OCI-LY7 (cell line): ENCODE measurements around the gene DACT3. TPM values are rescaled to one million over a fixed set of nuclear protein-coding genes. Genes with fewer than 3 reads are reported as not detected.

ENCODE experiments used
- BruUV-seq: library from RNA; stranded (reverse); fragments of 400-500 nt; replicated peaks from 2 replicates; lab custom pipeline; 2021; lab: Mats Ljungman, UMichigan
- CTCF ChIA-PET: fragments of 300-600 bp; sonication (Branson Sonifier 250); formaldehyde crosslinking; loops from one replicate; lab custom pipeline; 2022; ENCODE audit warnings: antibody characterized with exemption; ENCODE audit not compliant: unreplicated experiment; lab: Charles Lee
- POLR2A ChIA-PET: fragments of 300-600 bp; sonication (Branson Sonifier 250); formaldehyde crosslinking; loops from one replicate; lab custom pipeline; 2022; ENCODE audit warnings: antibody characterized with exemption; lab: Charles Lee
- DNase-seq: peaks from one replicate; pipeline ENCODE4 v3.0.0-alpha.2; 2015; ENCODE audit warnings: low spot score
- H2AFZ ChIP-seq: fragments of 200-600 bp; sonication (generic), shearing (Covaris generic); 2 replicates; pipeline ENCODE4 v1.6.1; 2014; ENCODE audit warnings: mild to moderate bottlenecking, antibody characterized with exemption, low read length, moderate library complexity
- H3K27ac ChIP-seq: fragments of 200-600 bp; sonication (generic); 2 replicates; pipeline ENCODE4 v1.5.1; 2014; ENCODE audit warnings: mixed run types, low read depth, mild to moderate bottlenecking, moderate library complexity, low read length, inconsistent platforms; ENCODE audit not compliant: poor library complexity, severe bottlenecking
- H3K36me3 ChIP-seq: fragments of 200-600 bp; sonication (generic); 2 replicates; pipeline ENCODE4 v1.6.1; 2014; ENCODE audit warnings: mild to moderate bottlenecking, antibody characterized with exemption, low read length, moderate library complexity, mixed read lengths; ENCODE audit not compliant: insufficient read depth
- H3K4me1 ChIP-seq: fragments of 200-600 bp; sonication (generic); 2 replicates; pipeline ENCODE4 v1.5.1; 2014; ENCODE audit warnings: mild to moderate bottlenecking, low read length; ENCODE audit not compliant: insufficient read depth, poor library complexity, severe bottlenecking
- H3K4me2 ChIP-seq: fragments of 200-600 bp; sonication (generic); 2 replicates; pipeline ENCODE4 v1.6.1; 2014; ENCODE audit warnings: mild to moderate bottlenecking, low read length
- H3K4me3 ChIP-seq: fragments of 200-600 bp; sonication (generic); 2 replicates; pipeline ENCODE4 v1.5.1; 2014; ENCODE audit warnings: mild to moderate bottlenecking, low read depth, low read length; ENCODE audit not compliant: poor library complexity, severe bottlenecking
- H3K79me2 ChIP-seq: fragments of 200-600 bp; sonication (generic); 2 replicates; pipeline ENCODE4 v1.6.1; 2016; ENCODE audit warnings: low read depth, mild to moderate bottlenecking, low read length, moderate library complexity, mixed read lengths; ENCODE audit not compliant: insufficient read depth
- H3K9me2 ChIP-seq: fragments of 200-600 bp; sonication (generic); 2 replicates; pipeline ENCODE4 v1.6.1; 2016; ENCODE audit warnings: mild to moderate bottlenecking, low read length, mixed read lengths; ENCODE audit not compliant: insufficient read depth
- H3K9me3 ChIP-seq: fragments of 200-600 bp; sonication (generic); 2 replicates; pipeline ENCODE4 v1.6.1; 2014; ENCODE audit warnings: mild to moderate bottlenecking, mixed run types, low read length, mixed read lengths
- H4K20me1 ChIP-seq: fragments of 200-600 bp; sonication (generic); 2 replicates; pipeline ENCODE4 v1.6.1; 2014; ENCODE audit warnings: mild to moderate bottlenecking, antibody characterized with exemption, low read length, moderate library complexity, mixed read lengths; ENCODE audit not compliant: insufficient read depth
- CTCF ChIP-seq: fragments of 200-600 bp; sonication (generic); conservative IDR thresholded peaks from 2 replicates; pipeline ENCODE4 v1.5.1; 2014; ENCODE audit warnings: mild to moderate bottlenecking, antibody characterized with exemption, low read length, moderate library complexity, mixed read lengths
- EZH2phosphoT487 ChIP-seq: fragments of 200-600 bp; sonication (generic); IDR thresholded peaks from 2 replicates; pipeline ENCODE4 v1.6.1; 2018; ENCODE audit warnings: low read depth, borderline replicate concordance, mild to moderate bottlenecking, mixed run types, antibody characterized with exemption, low read length, moderate library complexity, mixed read lengths
- intact Hi-C: fragments of 100-400 bp; cut with micrococcal nuclease; formaldehyde crosslinking; loops from one replicate; pipeline ENCODE4 v1.10.0; 2022; ENCODE audit not compliant: unreplicated experiment
- total RNA-seq, 2 experiments: library from RNA; depleted of rRNA in 1 of 2; stranded (reverse); fragments of >200 nt in 1 of 2; shearing (Covaris generic) in 1 of 2; gene quantifications; 2 replicates each; pipeline ENCODE4 v1.2.3, GENCODE V29; 2014 to 2022

The DACT3 gene
- total RNA-seq, 2 experiments from 2014 or later = 0.44 TPM; not detected in 1

GRCh38 chr19:46606681-46607447, 54.1 kb downstream of the DACT3 start:
- DNase-seq = no peak
- no peak for TF ChIP-seq CTCF
- TF ChIP-seq EZH2phosphoT487 = no peak
- Histone ChIP-seq H3K9me2 (no peaks in the 10 kb centered on the region), H3K4me3 (no peak overlapping the region), H3K9me3 (no peaks in the 10 kb centered on the region), H3K36me3 (peaks cover 61% of the 10 kb centered on the region), H3K27ac (no peak overlapping the region), H4K20me1 (peaks cover 17% of the 10 kb centered on the region), H3K79me2 (peaks cover 34% of the 10 kb centered on the region), H3K4me2 (no peak overlapping the region), H3K4me1 (peaks cover 37% of the 10 kb centered on the region), H2AFZ (no peak overlapping the region)
- POLR2A ChIA-PET = no interaction called here
- no TSS peak for BruUV-seq
- CTCF ChIA-PET = no interaction called here
- intact Hi-C loops = no loop called here

GRCh38 chr19:46606019-46606418, 55.0 kb downstream of the DACT3 start:
- BruUV-seq = no TSS peak
- POLR2A ChIA-PET = no interaction called here
- Histone ChIP-seq H2AFZ (no peak overlapping the region), H3K9me3 (no peaks in the 10 kb centered on the region), H3K9me2 (no peaks in the 10 kb centered on the region), H3K4me2 (no peak overlapping the region), H3K79me2 (peaks cover 40% of the 10 kb centered on the region), H3K4me1 (peaks cover 29% of the 10 kb centered on the region), H3K27ac (no peak overlapping the region), H3K4me3 (no peak overlapping the region), H4K20me1 (peaks cover 17% of the 10 kb centered on the region), H3K36me3 (peaks cover 59% of the 10 kb centered on the region)
- CTCF ChIA-PET = no interaction called here
- intact Hi-C loops = no loop called here
- no peak for DNase-seq
- TF ChIP-seq CTCF (no peak), EZH2phosphoT487 (no peak)

- Histone ChIP-seq H3K27ac (no peak overlapping the region), H4K20me1 (peaks cover 17% of the 10 kb centered on the region), H3K4me2 (no peak overlapping the region), H2AFZ (no peak overlapping the region), H3K9me2 (no peaks in the 10 kb centered on the region), H3K9me3 (no peaks in the 10 kb centered on the region), H3K79me2 (peaks cover 40% of the 10 kb centered on the region), H3K36me3 (peaks cover 52% of the 10 kb centered on the region), H3K4me1 (peaks cover 25% of the 10 kb centered on the region), H3K4me3 (no peak overlapping the region)
- intact Hi-C loops = no loop called here
- no TSS peak for BruUV-seq
- CTCF ChIA-PET = no interaction called here
- no peak for DNase-seq
- TF ChIP-seq EZH2phosphoT487 (no peak), CTCF (no peak)
- POLR2A ChIA-PET = no interaction called here
These were observed 55.6 kb downstream of the DACT3 start for GRCh38 chr19:46605356-46605821.
